GM12874 (cell line): ENCODE data around the gene MFAP1.

Experiments used
- TF ChIP-seq, protein P1 (sequence below): IDR thresholded peaks from 2 replicates; pipeline ENCODE4 v1.5.1; 2011; ENCODE audit warnings: low read depth, mild to moderate bottlenecking, control low read depth, low read length, moderate library complexity; ENCODE audit not compliant: insufficient read depth

MFAP1 gene

DNA sequence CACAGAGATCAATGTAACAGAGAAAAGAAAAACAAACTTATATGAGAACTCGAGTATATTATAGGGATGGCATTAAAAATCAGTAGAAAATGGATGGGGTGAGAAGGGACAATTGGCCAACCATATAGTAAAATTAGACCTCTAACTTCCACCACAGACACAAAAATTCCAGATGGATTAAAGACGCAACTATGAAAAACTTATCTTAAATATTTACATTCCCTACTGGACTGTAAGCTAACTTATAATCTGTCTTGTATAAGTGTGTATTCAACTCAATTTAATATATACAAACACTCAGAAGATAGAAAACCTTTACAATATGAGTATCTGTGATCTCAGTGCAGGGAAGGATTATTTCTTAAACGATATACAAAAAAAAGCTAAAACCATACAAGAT lies 3.0 kb downstream of the MFAP1 start:
- TF ChIP-seq, protein P1, sequence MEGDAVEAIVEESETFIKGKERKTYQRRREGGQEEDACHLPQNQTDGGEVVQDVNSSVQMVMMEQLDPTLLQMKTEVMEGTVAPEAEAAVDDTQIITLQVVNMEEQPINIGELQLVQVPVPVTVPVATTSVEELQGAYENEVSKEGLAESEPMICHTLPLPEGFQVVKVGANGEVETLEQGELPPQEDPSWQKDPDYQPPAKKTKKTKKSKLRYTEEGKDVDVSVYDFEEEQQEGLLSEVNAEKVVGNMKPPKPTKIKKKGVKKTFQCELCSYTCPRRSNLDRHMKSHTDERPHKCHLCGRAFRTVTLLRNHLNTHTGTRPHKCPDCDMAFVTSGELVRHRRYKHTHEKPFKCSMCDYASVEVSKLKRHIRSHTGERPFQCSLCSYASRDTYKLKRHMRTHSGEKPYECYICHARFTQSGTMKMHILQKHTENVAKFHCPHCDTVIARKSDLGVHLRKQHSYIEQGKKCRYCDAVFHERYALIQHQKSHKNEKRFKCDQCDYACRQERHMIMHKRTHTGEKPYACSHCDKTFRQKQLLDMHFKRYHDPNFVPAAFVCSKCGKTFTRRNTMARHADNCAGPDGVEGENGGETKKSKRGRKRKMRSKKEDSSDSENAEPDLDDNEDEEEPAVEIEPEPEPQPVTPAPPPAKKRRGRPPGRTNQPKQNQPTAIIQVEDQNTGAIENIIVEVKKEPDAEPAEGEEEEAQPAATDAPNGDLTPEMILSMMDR = no peak

DNA sequence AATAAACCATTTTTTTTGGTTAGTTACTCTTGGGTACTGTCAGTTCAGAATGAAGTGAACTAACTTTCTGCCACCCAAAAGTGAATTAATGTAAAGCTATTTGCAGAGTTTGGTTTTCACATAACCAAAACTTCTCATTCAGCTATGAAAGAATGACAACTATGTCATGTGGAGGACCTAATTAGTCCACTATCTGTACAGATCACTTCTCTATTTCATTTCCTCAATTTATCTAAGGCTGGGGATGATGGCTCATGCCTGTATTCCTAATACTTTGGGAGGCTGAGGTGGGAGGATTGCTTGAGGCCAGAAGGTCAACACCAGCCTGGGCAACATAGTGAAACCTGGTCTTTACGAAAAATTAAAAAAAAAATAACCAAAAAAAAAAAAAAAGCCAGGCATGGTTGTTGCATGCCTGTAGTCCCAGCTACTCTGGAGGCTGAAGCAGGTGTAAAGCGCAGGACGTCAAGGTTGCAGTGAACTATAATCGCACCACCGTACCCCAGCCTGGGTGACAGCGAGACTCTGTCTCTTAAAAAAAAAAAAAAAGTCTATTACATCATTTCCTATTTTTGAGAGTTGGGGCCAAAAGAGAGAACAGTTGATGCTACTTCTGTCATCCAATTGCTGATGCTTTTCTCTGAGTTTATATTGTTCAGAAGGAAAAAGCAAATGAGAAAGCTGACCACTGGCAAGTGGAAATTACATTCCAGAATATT lies 15.4 kb downstream of the MFAP1 start:
- TF ChIP-seq, protein P1 = no peak

DNA sequence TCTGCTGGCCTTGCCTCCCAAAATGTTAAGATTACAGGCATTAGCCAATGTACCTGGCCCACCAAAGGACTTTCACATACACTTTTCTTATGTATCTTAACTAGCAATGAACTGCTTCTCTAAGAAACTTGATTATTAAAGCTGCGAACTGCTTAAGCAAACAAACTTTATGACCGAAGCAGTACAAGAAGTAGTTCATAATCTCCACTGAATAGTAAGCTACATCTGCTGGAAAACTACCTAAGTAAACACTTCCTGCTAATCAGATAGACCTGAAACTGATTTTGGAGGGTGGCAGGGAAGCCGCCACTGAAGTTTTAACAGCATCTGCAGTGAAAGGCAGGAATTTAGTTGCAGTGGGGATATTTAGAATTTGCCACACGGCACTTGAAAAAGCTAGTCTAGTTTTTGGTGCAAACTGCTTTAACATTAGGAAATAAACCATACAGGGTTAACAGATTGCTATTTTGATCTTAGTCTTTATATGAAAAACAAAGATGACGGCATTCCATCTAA lies 16.0 kb downstream of the MFAP1 start:
- TF ChIP-seq, protein P1 = no peak

DNA sequence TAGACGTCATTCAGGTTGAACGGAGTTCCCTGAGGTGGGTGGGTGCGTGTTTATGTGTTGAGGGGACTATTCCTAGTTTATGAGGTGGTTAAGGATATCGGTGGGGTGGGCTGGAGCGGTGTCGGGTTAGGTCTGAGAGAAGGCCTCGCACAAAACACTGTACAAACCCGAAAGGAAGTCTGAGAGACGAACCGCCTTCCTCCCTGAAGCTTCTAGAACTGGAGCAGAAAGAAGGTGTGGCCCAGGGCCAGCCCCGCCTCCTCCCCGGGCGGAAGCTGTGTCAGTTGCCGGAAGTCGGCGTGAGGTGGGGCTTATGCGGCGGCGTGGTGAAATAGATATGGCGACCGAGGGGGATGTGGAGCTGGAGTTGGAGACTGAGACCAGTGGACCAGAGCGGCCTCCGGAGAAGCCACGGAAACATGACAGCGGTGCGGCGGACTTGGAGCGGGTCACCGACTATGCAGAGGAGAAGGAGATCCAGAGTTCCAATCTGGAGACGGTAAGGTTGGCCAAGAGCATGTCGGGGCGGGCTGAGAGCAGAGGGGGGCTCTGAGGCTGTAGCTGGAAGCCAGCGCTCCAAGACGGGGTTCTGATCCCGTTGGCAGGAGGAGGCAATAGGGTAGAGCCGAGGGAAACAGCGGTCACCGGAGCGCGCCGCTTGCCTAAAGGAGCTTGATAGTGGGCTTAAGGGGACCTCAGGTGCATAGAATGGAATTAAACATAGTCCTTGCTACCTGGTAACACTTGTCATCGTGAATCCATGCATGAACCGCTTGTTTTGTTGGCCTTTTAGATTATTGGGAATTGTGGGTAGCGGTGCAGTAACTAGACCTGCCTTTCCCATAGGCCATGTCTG lies 24.0 kb downstream of the MFAP1 start, which contains the start of gene HYPK:
TSS of gene HYPK (plus strand) at position 314 of the 856 bp plus-strand sequence. CDS start at position 338, 24 bp downstream.
- TF ChIP-seq, protein P1 = no peak

DNA sequence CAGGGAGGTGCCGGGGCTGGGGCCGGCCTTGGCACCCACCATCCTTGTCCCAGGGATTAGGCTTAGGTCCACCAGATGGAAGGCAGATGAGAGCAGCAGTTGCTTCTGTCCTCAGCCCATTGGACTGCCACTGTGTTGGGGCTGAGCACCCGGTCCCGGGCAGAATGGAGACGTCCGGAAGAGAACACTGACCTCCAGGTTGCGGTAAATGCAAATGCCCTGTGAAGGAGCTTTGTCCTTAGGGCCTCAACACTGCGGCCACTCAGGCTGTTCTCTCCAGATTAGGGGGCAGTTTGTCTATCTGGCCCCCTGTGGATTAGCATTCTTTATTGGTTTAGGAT lies 24.6 kb downstream of the MFAP1 start, which contains the start of gene SERINC4:
TSS of gene SERINC4 (minus strand) at position 276 of the 341 bp plus-strand sequence. CDS start at position 42, 234 bp downstream.
- TF ChIP-seq, protein P1 = no peak

DNA sequence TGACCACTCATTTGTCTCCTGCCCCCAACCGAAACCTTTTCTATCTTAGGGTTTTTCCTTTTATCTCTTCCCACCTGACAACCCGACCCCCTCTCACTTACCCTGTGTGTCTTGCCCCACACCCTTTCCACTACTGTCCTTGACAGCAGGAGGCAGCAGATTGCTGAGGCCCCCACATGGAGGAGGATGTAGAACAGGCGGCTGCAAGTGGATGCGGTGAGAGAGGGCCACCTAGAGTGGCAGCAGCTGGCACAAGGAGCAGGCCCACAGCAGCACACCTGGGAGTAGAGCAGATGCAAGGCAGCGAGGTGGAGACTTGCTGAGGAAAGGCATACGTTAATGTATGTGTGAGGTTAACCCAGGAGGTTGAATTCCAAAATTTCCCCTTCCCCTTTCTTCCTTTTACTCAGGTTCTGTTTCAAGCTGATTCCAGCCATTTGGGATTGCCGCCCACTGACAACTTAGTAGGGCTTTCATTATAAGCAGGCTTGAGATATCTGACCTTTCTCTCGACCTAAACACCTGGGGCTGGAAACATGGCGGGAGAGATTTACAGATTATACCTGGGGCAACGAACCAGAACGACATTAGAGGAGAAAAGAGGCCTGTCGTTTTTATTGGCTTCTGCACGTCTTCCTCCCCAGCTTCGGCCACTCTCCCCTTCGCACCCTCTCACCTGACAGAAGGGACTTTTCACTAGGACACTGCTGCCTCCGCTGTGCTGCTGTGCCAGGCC lies 25.1 kb downstream of the MFAP1 start:
- TF ChIP-seq, protein P1 = no peak
